ENCODE results near the gene FPGS. TPM values are rescaled to one million over a fixed set of nuclear protein-coding genes. Genes with fewer than 3 reads are reported as not detected.

FPGS gene
- total RNA-seq, 1 donor = 98.1 TPM

GRCh38 chr9:127817881-127818434 lies 15.3 kb downstream of the FPGS start:
- DNase-seq (ENCODE audit: insufficient read length, low spot score, missing footprints) = peak; percentile 77
- H3K4me2 ChIP-seq (ENCODE audit: insufficient read depth, low read length) = no peak overlapping the region
- no peak for TF ChIP-seq CTCF (IDR thresholded peaks at IDR 0.05; ENCODE audit: extremely low read depth, low read depth, low read length)
- no peaks in the 10 kb centered on the region for H3K4me1 ChIP-seq (ENCODE audit: insufficient read depth, low read length)
- H3K27ac ChIP-seq (ENCODE audit: low read depth, low read length) = no peak overlapping the region
- peaks cover 88% of the 10 kb centered on the region for H3K36me3 ChIP-seq (ENCODE audit: insufficient read depth, low read length)
- no peaks in the 10 kb centered on the region for H3K27me3 ChIP-seq (ENCODE audit: insufficient read depth, low read length)
- H3K79me2 ChIP-seq (ENCODE audit: insufficient read depth, low read length) = peaks cover 3% of the 10 kb centered on the region
- H4K20me1 ChIP-seq (ENCODE audit: insufficient read depth, low read length) = peaks cover 16% of the 10 kb centered on the region
- H3K4me3 ChIP-seq (ENCODE audit: insufficient read depth, low read length) = no peak overlapping the region
- no peak overlapping the region for H2AFZ ChIP-seq (ENCODE audit: low read length)
- no peaks in the 10 kb centered on the region for H3K9me3 ChIP-seq (ENCODE audit: low read depth, low read length)

GRCh38 chr9:127818574-127818973 lies 15.9 kb downstream of the FPGS start:
- no peak overlapping the region for H2AFZ ChIP-seq (ENCODE audit: low read length)
- H3K4me1 ChIP-seq (ENCODE audit: insufficient read depth, low read length) = no peaks in the 10 kb centered on the region
- no peaks in the 10 kb centered on the region for H3K9me3 ChIP-seq (ENCODE audit: low read depth, low read length)
- no peak overlapping the region for H3K4me3 ChIP-seq (ENCODE audit: insufficient read depth, low read length)
- DNase-seq (ENCODE audit: insufficient read length, low spot score, missing footprints) = peak; percentile 82
- no peaks in the 10 kb centered on the region for H3K27me3 ChIP-seq (ENCODE audit: insufficient read depth, low read length)
- H4K20me1 ChIP-seq (ENCODE audit: insufficient read depth, low read length) = peaks cover 16% of the 10 kb centered on the region
- no peak for TF ChIP-seq CTCF (IDR thresholded peaks at IDR 0.05; ENCODE audit: extremely low read depth, low read depth, low read length)
- peaks cover 3% of the 10 kb centered on the region for H3K79me2 ChIP-seq (ENCODE audit: insufficient read depth, low read length)
- H3K27ac ChIP-seq (ENCODE audit: low read depth, low read length) = no peak overlapping the region
- peaks cover 85% of the 10 kb centered on the region for H3K36me3 ChIP-seq (ENCODE audit: insufficient read depth, low read length)
- H3K4me2 ChIP-seq (ENCODE audit: insufficient read depth, low read length) = no peak overlapping the region

GRCh38 chr9:127822108-127822507 lies 19.4 kb downstream of the FPGS start:
- no peaks in the 10 kb centered on the region for H3K4me1 ChIP-seq (ENCODE audit: insufficient read depth, low read length)
- peak; percentile 35 for DNase-seq (ENCODE audit: insufficient read length, low spot score, missing footprints)
- no peak overlapping the region for H3K4me3 ChIP-seq (ENCODE audit: insufficient read depth, low read length)
- H3K79me2 ChIP-seq (ENCODE audit: insufficient read depth, low read length) = peaks cover 26% of the 10 kb centered on the region
- no peak for TF ChIP-seq CTCF (IDR thresholded peaks at IDR 0.05; ENCODE audit: extremely low read depth, low read depth, low read length)
- H3K4me2 ChIP-seq (ENCODE audit: insufficient read depth, low read length) = no peak overlapping the region
- H4K20me1 ChIP-seq (ENCODE audit: insufficient read depth, low read length) = peaks cover 7% of the 10 kb centered on the region
- H3K36me3 ChIP-seq (ENCODE audit: insufficient read depth, low read length) = peaks cover 82% of the 10 kb centered on the region
- H3K27me3 ChIP-seq (ENCODE audit: insufficient read depth, low read length) = no peaks in the 10 kb centered on the region
- no peaks in the 10 kb centered on the region for H3K9me3 ChIP-seq (ENCODE audit: low read depth, low read length)
- no peak overlapping the region for H2AFZ ChIP-seq (ENCODE audit: low read length)
- H3K27ac ChIP-seq (ENCODE audit: low read depth, low read length) = no peak overlapping the region

- H2AFZ ChIP-seq (ENCODE audit: low read length) = no peak overlapping the region
- no peak overlapping the region for H3K4me3 ChIP-seq (ENCODE audit: insufficient read depth, low read length)
- TF ChIP-seq CTCF (IDR thresholded peaks at IDR 0.05; ENCODE audit: extremely low read depth, low read depth, low read length) = no peak
- H4K20me1 ChIP-seq (ENCODE audit: insufficient read depth, low read length) = peaks cover 2% of the 10 kb centered on the region
- DNase-seq (ENCODE audit: insufficient read length, low spot score, missing footprints) = peak; percentile 59
- peaks cover 72% of the 10 kb centered on the region for H3K36me3 ChIP-seq (ENCODE audit: insufficient read depth, low read length)
- peaks cover 45% of the 10 kb centered on the region for H3K79me2 ChIP-seq (ENCODE audit: insufficient read depth, low read length)
- H3K9me3 ChIP-seq (ENCODE audit: low read depth, low read length) = no peaks in the 10 kb centered on the region
- peaks cover 13% of the 10 kb centered on the region for H3K4me1 ChIP-seq (ENCODE audit: insufficient read depth, low read length)
- no peak overlapping the region for H3K4me2 ChIP-seq (ENCODE audit: insufficient read depth, low read length)
- no peaks in the 10 kb centered on the region for H3K27me3 ChIP-seq (ENCODE audit: insufficient read depth, low read length)
- no peak overlapping the region for H3K27ac ChIP-seq (ENCODE audit: low read depth, low read length)
Observed at GRCh38 chr9:127825319-127826051, 22.8 kb downstream of the FPGS start.

All from osteoblast (primary cell).